Measurements from ENCODE around the gene RERG.

RERG gene

GRCh38 chr12:15201456-15201855, 19.8 kb downstream of the RERG start:
- Histone ChIP-seq H4K20me1 (ENCODE audit: low read depth, low read length) (no peaks in the 10 kb centered on the region), H3K27me3 (ENCODE audit: low read length) (no peaks in the 10 kb centered on the region), H3K9ac (ENCODE audit: low read length) (no peak overlapping the region), H3K4me2 (ENCODE audit: low read depth, low read length, poor library complexity, severe bottlenecking) (no peak overlapping the region), H3K9me2 (replicated peaks; ENCODE audit: insufficient read depth, low read length) (no peaks in the 10 kb centered on the region), H3K4me3 (ENCODE audit: insufficient read depth, low read length, poor library complexity, severe bottlenecking) (no peak overlapping the region), H3F3A (ENCODE audit: insufficient read depth) (no peaks in the 10 kb centered on the region), H3K36me3 (ENCODE audit: low read length) (no peaks in the 10 kb centered on the region), H3K27ac (ENCODE audit: low read depth, low read length) (no peak overlapping the region), H3K9me3 (ENCODE audit: insufficient read depth, low read length) (no peaks in the 10 kb centered on the region), H3K79me2 (ENCODE audit: insufficient read depth, low read length) (no peaks in the 10 kb centered on the region), H2AFZ (ENCODE audit: low read depth, low read length, severe bottlenecking) (no peak overlapping the region)
- TF ChIP-seq EZH2phosphoT487 (conservative IDR thresholded peaks at IDR 0.05; ENCODE audit: low read length): no peak
- no peak for TF ChIP-seq CTCF (IDR thresholded peaks at IDR 0.05; ENCODE audit: insufficient read depth, low read length, poor library complexity, severe bottlenecking)

GRCh38 chr12:15201056-15201455, 20.2 kb downstream of the RERG start:
- no peak for TF ChIP-seq EZH2phosphoT487 (conservative IDR thresholded peaks at IDR 0.05; ENCODE audit: low read length)
- TF ChIP-seq CTCF (IDR thresholded peaks at IDR 0.05; ENCODE audit: insufficient read depth, low read length, poor library complexity, severe bottlenecking): no peak
- Histone ChIP-seq H2AFZ (ENCODE audit: low read depth, low read length, severe bottlenecking) (no peak overlapping the region), H3K27me3 (ENCODE audit: low read length) (no peaks in the 10 kb centered on the region), H3F3A (ENCODE audit: insufficient read depth) (no peaks in the 10 kb centered on the region), H3K9ac (ENCODE audit: low read length) (no peak overlapping the region), H3K4me2 (ENCODE audit: low read depth, low read length, poor library complexity, severe bottlenecking) (no peak overlapping the region), H3K79me2 (ENCODE audit: insufficient read depth, low read length) (no peaks in the 10 kb centered on the region), H3K27ac (ENCODE audit: low read depth, low read length) (no peak overlapping the region), H4K20me1 (ENCODE audit: low read depth, low read length) (no peaks in the 10 kb centered on the region), H3K4me3 (ENCODE audit: insufficient read depth, low read length, poor library complexity, severe bottlenecking) (no peak overlapping the region), H3K9me2 (replicated peaks; ENCODE audit: insufficient read depth, low read length) (no peaks in the 10 kb centered on the region), H3K9me3 (ENCODE audit: insufficient read depth, low read length) (no peaks in the 10 kb centered on the region), H3K36me3 (ENCODE audit: low read length) (no peaks in the 10 kb centered on the region)

- H3K27me3 ChIP-seq (ENCODE audit: low read length): no peaks in the 10 kb centered on the region
- no peaks in the 10 kb centered on the region for H3K9me3 ChIP-seq (ENCODE audit: insufficient read depth, low read length)
- no peak overlapping the region for H3K4me3 ChIP-seq (ENCODE audit: insufficient read depth, low read length, poor library complexity, severe bottlenecking)
- H3F3A ChIP-seq (ENCODE audit: insufficient read depth): no peaks in the 10 kb centered on the region
- no peak overlapping the region for H2AFZ ChIP-seq (ENCODE audit: low read depth, low read length, severe bottlenecking)
- no peaks in the 10 kb centered on the region for H4K20me1 ChIP-seq (ENCODE audit: low read depth, low read length)
- no peak overlapping the region for H3K9ac ChIP-seq (ENCODE audit: low read length)
- H3K27ac ChIP-seq (ENCODE audit: low read depth, low read length): no peak overlapping the region
- H3K9me2 ChIP-seq (replicated peaks; ENCODE audit: insufficient read depth, low read length): no peaks in the 10 kb centered on the region
- H3K4me2 ChIP-seq (ENCODE audit: low read depth, low read length, poor library complexity, severe bottlenecking): no peak overlapping the region
- TF ChIP-seq EZH2phosphoT487 (conservative IDR thresholded peaks at IDR 0.05; ENCODE audit: low read length) (no peak), CTCF (IDR thresholded peaks at IDR 0.05; ENCODE audit: insufficient read depth, low read length, poor library complexity, severe bottlenecking) (no peak)
- no peaks in the 10 kb centered on the region for H3K79me2 ChIP-seq (ENCODE audit: insufficient read depth, low read length)
- H3K36me3 ChIP-seq (ENCODE audit: low read length): no peaks in the 10 kb centered on the region
Observed at GRCh38 chr12:15200641-15201040, 20.6 kb downstream of the RERG start.

Data from SU-DHL-6 (cell line).